WTC11 (cell line): ENCODE results near the gene EHBP1L1. TPM values are rescaled to one million over a fixed set of nuclear protein-coding genes. Genes with fewer than 3 reads are reported as not detected.
A peak's percentile ranks its signal among the peaks of the same experiment; 100 is the strongest.

Experiments
- CREM ChIP-seq: sonication (generic); formaldehyde crosslinking; IDR thresholded peaks from 2 replicates; pipeline ENCODE4 v1.8.1; 2022; ENCODE audit warnings: mild to moderate bottlenecking, missing genetic modification reagents, moderate library complexity
- ESRRA ChIP-seq: sonication (generic); formaldehyde crosslinking; IDR thresholded peaks from 2 replicates; pipeline ENCODE4 v1.8.1; 2022; ENCODE audit warnings: mild to moderate bottlenecking, missing genetic modification reagents, borderline replicate concordance
- FOXJ3 ChIP-seq: sonication (generic); formaldehyde crosslinking; IDR thresholded peaks from 2 replicates; pipeline ENCODE4 v1.9.0; 2021; ENCODE audit warnings: missing genetic modification reagents, mild to moderate bottlenecking, borderline replicate concordance
- FOXK1 ChIP-seq: sonication (generic); formaldehyde crosslinking; IDR thresholded peaks from 2 replicates; pipeline ENCODE4 v1.8.0; 2022; ENCODE audit warnings: mild to moderate bottlenecking, moderate library complexity, missing genetic modification reagents
- FOXP1 ChIP-seq: sonication (generic); formaldehyde crosslinking; IDR thresholded peaks from 2 replicates; pipeline ENCODE4 v1.8.0; 2022; ENCODE audit warnings: missing genetic modification reagents, mild to moderate bottlenecking, moderate library complexity, borderline replicate concordance
- GABPB1 ChIP-seq: sonication (generic); formaldehyde crosslinking; IDR thresholded peaks from 2 replicates; pipeline ENCODE4 v1.8.1; 2023; ENCODE audit warnings: mild to moderate bottlenecking, missing genetic modification reagents
- GTF2I ChIP-seq: fragments of 250-450 bp; sonication (Bioruptor Pico); conservative IDR thresholded peaks from 2 replicates; pipeline ENCODE4 v1.4.0; 2021; ENCODE audit warnings: mild to moderate bottlenecking
- IRF2 ChIP-seq: sonication (generic); formaldehyde crosslinking; IDR thresholded peaks from 2 replicates; pipeline ENCODE4 v1.8.0; 2022; ENCODE audit warnings: low read depth, missing genetic modification reagents, borderline replicate concordance
- NFATC4 ChIP-seq: fragments of 250-450 bp; sonication (Bioruptor Pico); IDR thresholded peaks from 2 replicates; pipeline ENCODE4 v1.9.0; 2021; ENCODE audit warnings: mild to moderate bottlenecking
- NFYB ChIP-seq: sonication (generic); formaldehyde crosslinking; conservative IDR thresholded peaks from 2 replicates; pipeline ENCODE4 v1.8.0; 2022; ENCODE audit warnings: low read depth, missing genetic modification reagents
- NR1H2 ChIP-seq: sonication (generic); formaldehyde crosslinking; IDR thresholded peaks from 2 replicates; pipeline ENCODE4 v1.9.0; 2021; ENCODE audit warnings: mild to moderate bottlenecking, moderate library complexity, missing genetic modification reagents
- NR3C1 ChIP-seq: sonication (generic); formaldehyde crosslinking; conservative IDR thresholded peaks from 2 replicates; pipeline ENCODE4 v1.8.1; 2023; ENCODE audit warnings: low read depth, mild to moderate bottlenecking, missing genetic modification reagents
- PRRX2 ChIP-seq: fragments of 250-450 bp; sonication (Bioruptor Pico); IDR thresholded peaks from 2 replicates; pipeline ENCODE4 v1.8.0; 2021; ENCODE audit warnings: mild to moderate bottlenecking
- RORB ChIP-seq: fragments of 250-450 bp; sonication (Bioruptor Pico); IDR thresholded peaks from 2 replicates; pipeline ENCODE4 v1.9.0; 2021; ENCODE audit warnings: mild to moderate bottlenecking
- SMAD3 ChIP-seq: sonication (generic); formaldehyde crosslinking; IDR thresholded peaks from 2 replicates; pipeline ENCODE4 v1.8.0; 2022; ENCODE audit warnings: missing genetic modification reagents, mild to moderate bottlenecking, borderline replicate concordance
- SMAD4 ChIP-seq: sonication (generic); formaldehyde crosslinking; IDR thresholded peaks from 2 replicates; pipeline ENCODE4 v1.8.0; 2022; ENCODE audit warnings: mild to moderate bottlenecking, missing genetic modification reagents
- SP1 ChIP-seq: sonication (generic); formaldehyde crosslinking; conservative IDR thresholded peaks from 2 replicates; pipeline ENCODE4 v1.8.1; 2022; ENCODE audit warnings: missing genetic modification reagents
- ZBTB21 ChIP-seq: sonication (generic); formaldehyde crosslinking; IDR thresholded peaks from 2 replicates; pipeline ENCODE4 v1.8.1; 2023; ENCODE audit warnings: mild to moderate bottlenecking, missing genetic modification reagents, borderline replicate concordance
- ZNF121 ChIP-seq: sonication (generic); formaldehyde crosslinking; IDR thresholded peaks from 2 replicates; pipeline ENCODE4 v1.8.0; 2023; ENCODE audit warnings: missing genetic modification reagents
- ZNF138 ChIP-seq: sonication (generic); formaldehyde crosslinking; conservative IDR thresholded peaks from 2 replicates; pipeline ENCODE4 v1.8.1; 2022; ENCODE audit warnings: mild to moderate bottlenecking, moderate library complexity, missing genetic modification reagents
- ZNF219 ChIP-seq: sonication (generic); formaldehyde crosslinking; IDR thresholded peaks from 2 replicates; pipeline ENCODE4 v1.8.0; 2023; ENCODE audit warnings: missing genetic modification reagents, mild to moderate bottlenecking, borderline replicate concordance
- ZNF396 ChIP-seq: fragments of 250-450 bp; sonication (Bioruptor Pico); IDR thresholded peaks from 2 replicates; pipeline ENCODE4 v1.8.0; 2021; ENCODE audit warnings: mild to moderate bottlenecking, moderate library complexity, borderline replicate concordance
- total RNA-seq: library from RNA; stranded (reverse); gene quantifications from 3 replicates; pipeline ENCODE4 v1.2.3, GENCODE V29; 2021
- TF ChIP-seq, protein P1 (sequence below): sonication (generic); formaldehyde crosslinking; IDR thresholded peaks from 2 replicates; pipeline ENCODE4 v1.8.0; 2023; ENCODE audit warnings: mild to moderate bottlenecking, missing genetic modification reagents
- TF ChIP-seq, protein P2 (sequence below): sonication (generic); formaldehyde crosslinking; IDR thresholded peaks from 2 replicates; pipeline ENCODE4 v1.8.0; 2023; ENCODE audit warnings: missing genetic modification reagents
- TF ChIP-seq, protein P3 (sequence below): sonication (generic); formaldehyde crosslinking; IDR thresholded peaks from 2 replicates; pipeline ENCODE4 v1.8.0; 2023; ENCODE audit warnings: missing genetic modification reagents, mild to moderate bottlenecking, borderline replicate concordance
- TF ChIP-seq, protein P4 (sequence below): sonication (generic); formaldehyde crosslinking; IDR thresholded peaks from 2 replicates; pipeline ENCODE4 v1.8.1; 2023; ENCODE audit warnings: mild to moderate bottlenecking, missing genetic modification reagents
- TF ChIP-seq, protein P5 (sequence below): sonication (generic); formaldehyde crosslinking; IDR thresholded peaks from 2 replicates; pipeline ENCODE4 v1.8.1; 2022; ENCODE audit warnings: low read depth, mild to moderate bottlenecking, moderate library complexity, missing genetic modification reagents, borderline replicate concordance
- TF ChIP-seq, protein P6 (sequence below): fragments of 250-450 bp; sonication (Bioruptor Pico); IDR thresholded peaks from 2 replicates; pipeline ENCODE4 v1.9.0; 2021; ENCODE audit warnings: moderate library complexity, mild to moderate bottlenecking, inconsistent platforms, borderline replicate concordance

The EHBP1L1 gene
- total RNA-seq, 1 experiment from 2014 or later, result 11.8 TPM

DNA sequence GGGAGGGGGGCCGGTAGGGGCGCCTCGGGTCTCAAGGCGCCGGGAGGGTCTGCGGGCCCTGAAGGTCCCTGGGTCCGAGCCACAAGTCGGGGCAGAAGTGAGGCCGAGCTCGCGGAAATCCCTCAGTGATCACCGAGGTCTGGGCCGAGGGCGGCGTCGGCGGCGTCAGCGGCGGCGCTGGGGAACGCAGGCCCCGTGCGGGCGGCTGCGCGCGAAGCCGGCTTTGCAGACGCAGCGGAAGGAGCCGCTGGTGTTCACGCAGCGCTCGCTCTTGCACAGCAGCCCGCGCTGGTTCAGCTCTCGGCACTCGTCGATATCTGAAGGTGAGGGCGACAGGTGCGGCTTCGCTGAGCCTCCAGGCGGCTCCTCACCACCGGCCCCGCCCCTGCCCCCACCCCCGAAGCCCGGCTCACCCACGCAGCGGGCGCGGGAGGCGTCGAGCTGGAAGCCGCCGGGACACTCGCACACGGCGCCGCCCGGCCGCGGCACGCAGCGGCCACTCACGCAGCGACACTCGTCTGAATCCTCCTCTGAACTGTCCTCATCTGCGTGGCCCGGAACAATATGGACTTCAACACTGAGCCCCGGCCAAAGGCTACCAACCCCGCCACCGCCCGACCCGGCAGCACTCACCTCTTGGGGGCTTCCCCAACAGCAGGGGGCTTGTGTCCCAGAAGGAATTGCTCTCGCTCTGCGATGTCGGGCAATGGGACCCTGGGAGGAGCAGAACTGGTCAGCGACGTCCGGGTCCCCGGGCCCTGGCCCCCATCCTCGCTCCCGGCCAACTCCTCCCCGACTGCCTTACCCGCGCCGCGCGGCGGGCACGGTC, 36.7 kb upstream of the EHBP1L1 start (continued):
- peak; percentile 21; the same call in 1 of the 2 replicates for TF ChIP-seq SP1 (CRISPR knock-in tag)
- no peak for TF ChIP-seq GABPB1 (CRISPR knock-in tag)
- no peak; the same call in 1 of the 2 replicates for TF ChIP-seq NR3C1 (CRISPR knock-in tag)
- TF ChIP-seq ZBTB21 (CRISPR knock-in tag), result no peak
- no peak for TF ChIP-seq FOXK1 (CRISPR knock-in tag)
- TF ChIP-seq, protein P1, sequence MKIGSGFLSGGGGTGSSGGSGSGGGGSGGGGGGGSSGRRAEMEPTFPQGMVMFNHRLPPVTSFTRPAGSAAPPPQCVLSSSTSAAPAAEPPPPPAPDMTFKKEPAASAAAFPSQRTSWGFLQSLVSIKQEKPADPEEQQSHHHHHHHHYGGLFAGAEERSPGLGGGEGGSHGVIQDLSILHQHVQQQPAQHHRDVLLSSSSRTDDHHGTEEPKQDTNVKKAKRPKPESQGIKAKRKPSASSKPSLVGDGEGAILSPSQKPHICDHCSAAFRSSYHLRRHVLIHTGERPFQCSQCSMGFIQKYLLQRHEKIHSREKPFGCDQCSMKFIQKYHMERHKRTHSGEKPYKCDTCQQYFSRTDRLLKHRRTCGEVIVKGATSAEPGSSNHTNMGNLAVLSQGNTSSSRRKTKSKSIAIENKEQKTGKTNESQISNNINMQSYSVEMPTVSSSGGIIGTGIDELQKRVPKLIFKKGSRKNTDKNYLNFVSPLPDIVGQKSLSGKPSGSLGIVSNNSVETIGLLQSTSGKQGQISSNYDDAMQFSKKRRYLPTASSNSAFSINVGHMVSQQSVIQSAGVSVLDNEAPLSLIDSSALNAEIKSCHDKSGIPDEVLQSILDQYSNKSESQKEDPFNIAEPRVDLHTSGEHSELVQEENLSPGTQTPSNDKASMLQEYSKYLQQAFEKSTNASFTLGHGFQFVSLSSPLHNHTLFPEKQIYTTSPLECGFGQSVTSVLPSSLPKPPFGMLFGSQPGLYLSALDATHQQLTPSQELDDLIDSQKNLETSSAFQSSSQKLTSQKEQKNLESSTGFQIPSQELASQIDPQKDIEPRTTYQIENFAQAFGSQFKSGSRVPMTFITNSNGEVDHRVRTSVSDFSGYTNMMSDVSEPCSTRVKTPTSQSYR (CRISPR knock-in tag), result no peak
- no peak for TF ChIP-seq ZNF396
- TF ChIP-seq, protein P2, sequence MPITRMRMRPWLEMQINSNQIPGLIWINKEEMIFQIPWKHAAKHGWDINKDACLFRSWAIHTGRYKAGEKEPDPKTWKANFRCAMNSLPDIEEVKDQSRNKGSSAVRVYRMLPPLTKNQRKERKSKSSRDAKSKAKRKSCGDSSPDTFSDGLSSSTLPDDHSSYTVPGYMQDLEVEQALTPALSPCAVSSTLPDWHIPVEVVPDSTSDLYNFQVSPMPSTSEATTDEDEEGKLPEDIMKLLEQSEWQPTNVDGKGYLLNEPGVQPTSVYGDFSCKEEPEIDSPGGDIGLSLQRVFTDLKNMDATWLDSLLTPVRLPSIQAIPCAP, result no peak; the same call in 1 of the 2 replicates
- TF ChIP-seq RORB, result no peak
- TF ChIP-seq CREM (CRISPR knock-in tag), result no peak
- TF ChIP-seq SMAD3 (CRISPR knock-in tag), result no peak
- no peak for TF ChIP-seq FOXJ3 (CRISPR knock-in tag)
- TF ChIP-seq, protein P3, sequence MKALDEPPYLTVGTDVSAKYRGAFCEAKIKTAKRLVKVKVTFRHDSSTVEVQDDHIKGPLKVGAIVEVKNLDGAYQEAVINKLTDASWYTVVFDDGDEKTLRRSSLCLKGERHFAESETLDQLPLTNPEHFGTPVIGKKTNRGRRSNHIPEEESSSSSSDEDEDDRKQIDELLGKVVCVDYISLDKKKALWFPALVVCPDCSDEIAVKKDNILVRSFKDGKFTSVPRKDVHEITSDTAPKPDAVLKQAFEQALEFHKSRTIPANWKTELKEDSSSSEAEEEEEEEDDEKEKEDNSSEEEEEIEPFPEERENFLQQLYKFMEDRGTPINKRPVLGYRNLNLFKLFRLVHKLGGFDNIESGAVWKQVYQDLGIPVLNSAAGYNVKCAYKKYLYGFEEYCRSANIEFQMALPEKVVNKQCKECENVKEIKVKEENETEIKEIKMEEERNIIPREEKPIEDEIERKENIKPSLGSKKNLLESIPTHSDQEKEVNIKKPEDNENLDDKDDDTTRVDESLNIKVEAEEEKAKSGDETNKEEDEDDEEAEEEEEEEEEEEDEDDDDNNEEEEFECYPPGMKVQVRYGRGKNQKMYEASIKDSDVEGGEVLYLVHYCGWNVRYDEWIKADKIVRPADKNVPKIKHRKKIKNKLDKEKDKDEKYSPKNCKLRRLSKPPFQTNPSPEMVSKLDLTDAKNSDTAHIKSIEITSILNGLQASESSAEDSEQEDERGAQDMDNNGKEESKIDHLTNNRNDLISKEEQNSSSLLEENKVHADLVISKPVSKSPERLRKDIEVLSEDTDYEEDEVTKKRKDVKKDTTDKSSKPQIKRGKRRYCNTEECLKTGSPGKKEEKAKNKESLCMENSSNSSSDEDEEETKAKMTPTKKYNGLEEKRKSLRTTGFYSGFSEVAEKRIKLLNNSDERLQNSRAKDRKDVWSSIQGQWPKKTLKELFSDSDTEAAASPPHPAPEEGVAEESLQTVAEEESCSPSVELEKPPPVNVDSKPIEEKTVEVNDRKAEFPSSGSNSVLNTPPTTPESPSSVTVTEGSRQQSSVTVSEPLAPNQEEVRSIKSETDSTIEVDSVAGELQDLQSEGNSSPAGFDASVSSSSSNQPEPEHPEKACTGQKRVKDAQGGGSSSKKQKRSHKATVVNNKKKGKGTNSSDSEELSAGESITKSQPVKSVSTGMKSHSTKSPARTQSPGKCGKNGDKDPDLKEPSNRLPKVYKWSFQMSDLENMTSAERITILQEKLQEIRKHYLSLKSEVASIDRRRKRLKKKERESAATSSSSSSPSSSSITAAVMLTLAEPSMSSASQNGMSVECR (CRISPR knock-in tag), result no peak
- TF ChIP-seq, protein P4, sequence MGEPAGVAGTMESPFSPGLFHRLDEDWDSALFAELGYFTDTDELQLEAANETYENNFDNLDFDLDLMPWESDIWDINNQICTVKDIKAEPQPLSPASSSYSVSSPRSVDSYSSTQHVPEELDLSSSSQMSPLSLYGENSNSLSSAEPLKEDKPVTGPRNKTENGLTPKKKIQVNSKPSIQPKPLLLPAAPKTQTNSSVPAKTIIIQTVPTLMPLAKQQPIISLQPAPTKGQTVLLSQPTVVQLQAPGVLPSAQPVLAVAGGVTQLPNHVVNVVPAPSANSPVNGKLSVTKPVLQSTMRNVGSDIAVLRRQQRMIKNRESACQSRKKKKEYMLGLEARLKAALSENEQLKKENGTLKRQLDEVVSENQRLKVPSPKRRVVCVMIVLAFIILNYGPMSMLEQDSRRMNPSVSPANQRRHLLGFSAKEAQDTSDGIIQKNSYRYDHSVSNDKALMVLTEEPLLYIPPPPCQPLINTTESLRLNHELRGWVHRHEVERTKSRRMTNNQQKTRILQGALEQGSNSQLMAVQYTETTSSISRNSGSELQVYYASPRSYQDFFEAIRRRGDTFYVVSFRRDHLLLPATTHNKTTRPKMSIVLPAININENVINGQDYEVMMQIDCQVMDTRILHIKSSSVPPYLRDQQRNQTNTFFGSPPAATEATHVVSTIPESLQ, result no peak
- TF ChIP-seq, protein P5, sequence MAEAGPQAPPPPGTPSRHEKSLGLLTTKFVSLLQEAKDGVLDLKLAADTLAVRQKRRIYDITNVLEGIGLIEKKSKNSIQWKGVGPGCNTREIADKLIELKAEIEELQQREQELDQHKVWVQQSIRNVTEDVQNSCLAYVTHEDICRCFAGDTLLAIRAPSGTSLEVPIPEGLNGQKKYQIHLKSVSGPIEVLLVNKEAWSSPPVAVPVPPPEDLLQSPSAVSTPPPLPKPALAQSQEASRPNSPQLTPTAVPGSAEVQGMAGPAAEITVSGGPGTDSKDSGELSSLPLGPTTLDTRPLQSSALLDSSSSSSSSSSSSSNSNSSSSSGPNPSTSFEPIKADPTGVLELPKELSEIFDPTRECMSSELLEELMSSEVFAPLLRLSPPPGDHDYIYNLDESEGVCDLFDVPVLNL (CRISPR knock-in tag), result no peak
- TF ChIP-seq ZNF138 (CRISPR knock-in tag), result 0 out of 2 replicates have a peak, but pooled peaks have one; percentile 27
- TF ChIP-seq FOXP1, result no peak; the same call in 1 of the 2 replicates
- TF ChIP-seq NR1H2 (CRISPR knock-in tag), result no peak
- no peak for TF ChIP-seq GTF2I (CRISPR knock-in tag)
- TF ChIP-seq, protein P6, sequence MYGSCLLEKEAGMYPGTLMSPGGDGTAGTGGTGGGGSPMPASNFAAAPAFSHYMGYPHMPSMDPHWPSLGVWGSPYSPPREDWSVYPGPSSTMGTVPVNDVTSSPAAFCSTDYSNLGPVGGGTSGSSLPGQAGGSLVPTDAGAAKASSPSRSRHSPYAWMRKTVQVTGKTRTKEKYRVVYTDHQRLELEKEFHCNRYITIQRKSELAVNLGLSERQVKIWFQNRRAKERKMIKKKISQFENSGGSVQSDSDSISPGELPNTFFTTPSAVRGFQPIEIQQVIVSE (CRISPR knock-in tag), result no peak
- no peak; the same call in 1 of the 2 replicates for TF ChIP-seq ESRRA (CRISPR knock-in tag)
- TF ChIP-seq ZNF219, result no peak
- TF ChIP-seq IRF2 (CRISPR knock-in tag), result no peak; the same call in 1 of the 2 replicates
- no peak for TF ChIP-seq SMAD4 (CRISPR knock-in tag)
- no peak for TF ChIP-seq PRRX2 (CRISPR knock-in tag)
- TF ChIP-seq NFATC4, result no peak
- TF ChIP-seq NFYB (CRISPR knock-in tag), result no peak
- TF ChIP-seq ZNF121, result no peak
